Osteocyte (in vitro differentiated cells): ENCODE results near the gene PLD6. TPM values are rescaled to one million over a fixed set of nuclear protein-coding genes. Genes with fewer than 3 reads are reported as not detected.

Experiments
- DNase-seq: peaks from one replicate; pipeline ENCODE4 v3.0.0; 2021; ENCODE audit warnings: mixed read lengths; ENCODE audit not compliant: unreplicated experiment; ENCODE audit errors: extremely low spot score
- H3K27ac Mint-ChIP-seq: one replicate; pipeline ENCODE4 v1.8.0; 2021; ENCODE audit warnings: mild to moderate bottlenecking, mixed read lengths; ENCODE audit not compliant: unreplicated experiment
- H3K27me3 Mint-ChIP-seq: one replicate; pipeline ENCODE4 v1.8.0; 2021; ENCODE audit warnings: mixed read lengths; ENCODE audit not compliant: unreplicated experiment
- H3K36me3 Mint-ChIP-seq: one replicate; pipeline ENCODE4 v1.8.0; 2021; ENCODE audit warnings: mixed read lengths; ENCODE audit not compliant: unreplicated experiment
- H3K4me1 Mint-ChIP-seq: one replicate; pipeline ENCODE4 v1.8.0; 2021; ENCODE audit warnings: mixed read lengths; ENCODE audit not compliant: unreplicated experiment
- H3K4me3 Mint-ChIP-seq: one replicate; pipeline ENCODE4 v1.8.0; 2021; ENCODE audit warnings: mild to moderate bottlenecking, moderate library complexity, mixed read lengths; ENCODE audit not compliant: unreplicated experiment
- H3K9me3 Mint-ChIP-seq: one replicate; pipeline ENCODE4 v1.8.0; 2021; ENCODE audit warnings: mixed read lengths; ENCODE audit not compliant: unreplicated experiment
- CTCF ChIP-seq: fragments of 200-600 bp; sonication (generic); IDR thresholded peaks from 2 replicates; pipeline ENCODE4 v1.5.0; 2021; ENCODE audit warnings: antibody characterized with exemption, mild to moderate bottlenecking, moderate library complexity
- total RNA-seq: library from RNA; stranded (reverse); gene quantifications from 2 replicates; pipeline ENCODE4 v1.2.1, GENCODE V29; 2021

Gene PLD6
- total RNA-seq, 1 donor from 2014 or later: 0.81 TPM

GRCh38 chr17:17172001-17172939 is 33.9 kb downstream of the PLD6 start:
- peaks cover 45% of the 10 kb centered on the region for H3K36me3 Mint-ChIP-seq
- no peak for TF ChIP-seq CTCF
- no peaks in the 10 kb centered on the region for H3K9me3 Mint-ChIP-seq
- no peak overlapping the region for H3K4me3 Mint-ChIP-seq
- H3K27me3 Mint-ChIP-seq: no peaks in the 10 kb centered on the region
- H3K4me1 Mint-ChIP-seq: peaks cover 5% of the 10 kb centered on the region
- H3K27ac Mint-ChIP-seq: no peak overlapping the region
- DNase-seq: no peak

GRCh38 chr17:17171186-17171585 is 34.9 kb downstream of the PLD6 start:
- Mint-ChIP-seq H3K27ac (no peak overlapping the region), H3K27me3 (no peaks in the 10 kb centered on the region), H3K9me3 (no peaks in the 10 kb centered on the region), H3K36me3 (peaks cover 44% of the 10 kb centered on the region), H3K4me1 (peaks cover 5% of the 10 kb centered on the region), H3K4me3 (no peak overlapping the region)
- no peak for TF ChIP-seq CTCF
- no peak for DNase-seq

- Mint-ChIP-seq H3K36me3 (peaks cover 46% of the 10 kb centered on the region), H3K4me3 (no peak overlapping the region), H3K9me3 (no peaks in the 10 kb centered on the region), H3K27ac (no peak overlapping the region), H3K4me1 (peaks cover 5% of the 10 kb centered on the region), H3K27me3 (no peaks in the 10 kb centered on the region)
- TF ChIP-seq CTCF: no peak
- DNase-seq: no peak
Observed at GRCh38 chr17:17170346-17170985, 35.7 kb downstream of the PLD6 start.

- Mint-ChIP-seq H3K36me3 (peaks cover 52% of the 10 kb centered on the region), H3K27ac (no peak overlapping the region), H3K9me3 (no peaks in the 10 kb centered on the region), H3K4me1 (peaks cover 5% of the 10 kb centered on the region), H3K4me3 (no peak overlapping the region), H3K27me3 (no peaks in the 10 kb centered on the region)
- DNase-seq: no peak
- TF ChIP-seq CTCF: no peak
Observed at GRCh38 chr17:17169396-17169795, 36.7 kb downstream of the PLD6 start.

- Mint-ChIP-seq H3K27me3 (no peaks in the 10 kb centered on the region), H3K27ac (no peak overlapping the region), H3K4me3 (no peak overlapping the region), H3K9me3 (no peaks in the 10 kb centered on the region), H3K36me3 (peaks cover 51% of the 10 kb centered on the region), H3K4me1 (peaks cover 5% of the 10 kb centered on the region)
- TF ChIP-seq CTCF: no peak
- DNase-seq: no peak
Observed at GRCh38 chr17:17168401-17168800, 37.7 kb downstream of the PLD6 start.
